K562 (cell line): Measurements from ENCODE around the gene IL15RA. TPM values are rescaled to one million over a fixed set of nuclear protein-coding genes. Genes with fewer than 3 reads are reported as not detected.
A peak's percentile ranks its signal among the peaks of the same experiment; 100 is the strongest.

Experiments
- ATAC-seq: fragments of 200-7000 bp; cut with Tn5 transposase; 3 replicates; pipeline ENCODE4 v1.9.1; 2020; ENCODE audit warnings: moderate library complexity
- BruUV-seq: library from RNA; stranded (reverse); fragments of 400-500 nt; replicated peaks from 2 replicates; lab custom pipeline; 2021; lab: Mats Ljungman, UMichigan
- CTCF ChIA-PET: fragments of 300-600 bp; formaldehyde crosslinking; extraction: SDS; loops from one replicate; lab custom pipeline; 2021; ENCODE audit warnings: low intra/inter-chr PET ratio; lab: Yijun Ruan, JAX
- POLR2A ChIA-PET: fragments of 300-600, 350-650 bp; sonication (Branson Sonifier 250); formaldehyde crosslinking; extraction: SDS; loops from one replicate; lab custom pipeline; 2021; ENCODE audit warnings: antibody characterized with exemption, inconsistent platforms; lab: Yijun Ruan, JAX
- DNase-seq, 4 experiments: peaks; one replicate each; pipeline versions ENCODE4 v3.0.0 to v3.0.0-alpha.2; 2011 to 2018; ENCODE audit warnings: low spot score in 3 of 4, mixed read lengths in 3 of 4; ENCODE audit errors: extremely low read depth in 1 of 4
- FAIRE-seq: peaks from 2 replicates; lab custom pipeline; 2011; peaks lifted over from hg19 to GRCh38; lab: Jason Lieb, UNC
- H2AFZ ChIP-seq: 2 replicates; pipeline ENCODE4 v1.6.0; 2011; ENCODE audit warnings: low read depth, low read length, control low read depth, inconsistent platforms
- H3K27ac ChIP-seq: fragments of 200-600 bp; 3 replicates; pipeline ENCODE4 v1.8.0; 2011; ENCODE audit warnings: low read depth, mild to moderate bottlenecking, control low read depth, inconsistent platforms, low read length, moderate library complexity, mixed read lengths; ENCODE audit errors: extremely low read depth
- H3K27me3 ChIP-seq, 2 experiments: fragments of 300-600 bp in 1 of 2; 2 replicates in 1 of 2; 3 replicates in 1 of 2; pipeline versions ENCODE4 v1.6.0 to v1.8.0; 2011; ENCODE audit warnings: inconsistent platforms in 2 of 2, low read length in 2 of 2, mild to moderate bottlenecking in 1 of 2, mixed read lengths in 1 of 2, moderate library complexity in 1 of 2; ENCODE audit not compliant: control insufficient read depth in 2 of 2, insufficient read depth in 2 of 2
- H3K36me3 ChIP-seq: fragments of 300-600 bp; 3 replicates; pipeline ENCODE4 v1.8.0; 2011; ENCODE audit warnings: mild to moderate bottlenecking, low read length, inconsistent platforms; ENCODE audit not compliant: control insufficient read depth, insufficient read depth
- H3K4me1 ChIP-seq, 2 experiments: fragments of 200-600 bp in 1 of 2; replicated peaks in 1 of 2; 2 replicates in 1 of 2; 3 replicates in 1 of 2; pipeline versions ENCODE4 v1.5.1 to v1.8.0; 2011; ENCODE audit warnings: inconsistent platforms in 2 of 2, low read length in 2 of 2, mild to moderate bottlenecking in 1 of 2, mixed read lengths in 1 of 2, moderate library complexity in 1 of 2; ENCODE audit not compliant: control insufficient read depth in 2 of 2, insufficient read depth in 2 of 2
- H3K4me2 ChIP-seq: 2 replicates; pipeline ENCODE4 v1.6.1; 2011; ENCODE audit warnings: low read length, control low read depth, inconsistent platforms, mixed read lengths; ENCODE audit not compliant: insufficient read depth
- H3K4me3 ChIP-seq: fragments of 200-600 bp; sonication (generic), shearing (Covaris generic); 2 replicates; pipeline ENCODE4 v1.5.1; 2016; ENCODE audit warnings: control low read depth, inconsistent platforms
- H3K79me2 ChIP-seq: fragments of 200-600 bp; 3 replicates; pipeline ENCODE4 v1.8.0; 2011; ENCODE audit warnings: low read length, inconsistent platforms; ENCODE audit not compliant: control insufficient read depth, insufficient read depth
- H3K9ac ChIP-seq, 2 experiments: 2 replicates each; pipeline versions ENCODE4 v1.6.0 to v1.6.1; 2011; ENCODE audit warnings: low read depth in 2 of 2, low read length in 2 of 2, control low read depth in 1 of 2, inconsistent platforms in 1 of 2, mild to moderate bottlenecking in 1 of 2, mixed read lengths in 1 of 2; ENCODE audit not compliant: insufficient read depth in 1 of 2
- H3K9me1 ChIP-seq: one replicate; pipeline ENCODE4 v1.6.0; 2011; ENCODE audit warnings: inconsistent platforms, mild to moderate bottlenecking, low read length, moderate library complexity; ENCODE audit not compliant: control insufficient read depth, insufficient read depth
- H3K9me3 ChIP-seq: replicated peaks from 2 replicates; pipeline ENCODE4 v1.5.1; 2011; ENCODE audit warnings: low read depth, low read length, inconsistent platforms; ENCODE audit not compliant: control insufficient read depth, insufficient read depth
- H4K20me1 ChIP-seq: replicated peaks from 2 replicates; pipeline ENCODE4 v1.6.1; 2011; ENCODE audit warnings: low read length, inconsistent platforms, mixed read lengths; ENCODE audit not compliant: control insufficient read depth, insufficient read depth
- ARID1B ChIP-seq: fragments of 450-650 bp; IDR thresholded peaks from 2 replicates; pipeline ENCODE4 v1.6.1; 2016; ENCODE audit warnings: antibody characterized with exemption, mild to moderate bottlenecking, inconsistent platforms
- ETV6 ChIP-seq, 3 experiments: fragments of 150-350 bp in 1 of 3; sonication (generic) in 1 of 3; formaldehyde crosslinking in 1 of 3; IDR thresholded peaks; 2 replicates each; pipeline versions ENCODE4 v1.6.1 to v1.8.0; 2014 to 2022; ENCODE audit warnings: borderline replicate concordance in 2 of 3, low read depth in 2 of 3, antibody characterized with exemption in 1 of 3, low read length in 1 of 3, mild to moderate bottlenecking in 1 of 3, missing genetic modification reagents in 1 of 3
- FOSL1 ChIP-seq: fragments of 200-800 bp; sonication (Bioruptor generic); conservative IDR thresholded peaks from 2 replicates; pipeline ENCODE4 v1.6.1; 2016; ENCODE audit warnings: missing genetic modification characterization, missing compliant biosample characterization
- GTF2F1 ChIP-seq: IDR thresholded peaks from 2 replicates; pipeline ENCODE4 v1.6.1; 2011; ENCODE audit warnings: low read depth, low read length, improper control_type of control experiment
- ILF3 ChIP-seq: fragments of 450-650 bp; IDR thresholded peaks from 2 replicates; pipeline ENCODE4 v1.6.1; 2018; ENCODE audit warnings: antibody characterized with exemption, mild to moderate bottlenecking, moderate library complexity, borderline replicate concordance
- LARP7 ChIP-seq: fragments of 450-650 bp; IDR thresholded peaks from 2 replicates; pipeline ENCODE4 v1.6.1; 2016
- MECOM ChIP-seq: fragments of 250-450 bp; sonication (Bioruptor Pico); IDR thresholded peaks from 2 replicates; pipeline ENCODE4 v1.8.0; 2022; ENCODE audit warnings: inconsistent platforms
- NCOA1 ChIP-seq: fragments of 450-650 bp; IDR thresholded peaks from 2 replicates; pipeline ENCODE4 v1.6.1; 2016; ENCODE audit warnings: low read depth
- NRF1 ChIP-seq, 2 experiments: fragments of 450-650 bp; IDR thresholded peaks in 1 of 2; conservative IDR thresholded peaks in 1 of 2; 2 replicates each; pipeline ENCODE4 v1.6.1; 2014; ENCODE audit warnings: mild to moderate bottlenecking in 2 of 2
- POLR3G ChIP-seq: IDR thresholded peaks from 2 replicates; pipeline ENCODE4 v1.6.1; 2011; ENCODE audit not compliant: insufficient read length, insufficient replicate concordance; ENCODE audit errors: extremely low read depth
- SREBF1 ChIP-seq: fragments of 150-350 bp; IDR thresholded peaks from 2 replicates; pipeline ENCODE4 v1.6.1; 2014; ENCODE audit warnings: antibody characterized with exemption, low read depth, low read length, borderline replicate concordance
- TRIM28 ChIP-seq: fragments of 450-650 bp; IDR thresholded peaks from 2 replicates; pipeline ENCODE4 v1.6.1; 2017
- ZNF23 ChIP-seq: fragments of 250-450 bp; sonication (Bioruptor Pico); IDR thresholded peaks from 2 replicates; pipeline ENCODE4 v1.4.0; 2020; ENCODE audit warnings: mild to moderate bottlenecking
- ZNF24 ChIP-seq: fragments of 450-650 bp; IDR thresholded peaks from 2 replicates; pipeline ENCODE4 v1.6.1; 2016
- ZNF609 ChIP-seq: sonication (generic); formaldehyde crosslinking; IDR thresholded peaks from 2 replicates; pipeline ENCODE4 v1.8.1; 2023; ENCODE audit warnings: missing genetic modification reagents, mild to moderate bottlenecking, borderline replicate concordance
- WGBS: fragments of 100-300 bp; shearing (Covaris generic); methylation state at CpG from one replicate; pipeline ENCODE4 v1.1.6; 2016; ENCODE audit warnings: low coverage, mixed read lengths; ENCODE audit not compliant: insufficient coverage; ENCODE audit errors: missing lambda C conversion rate; 5-methylcytosine and 5-hydroxymethylcytosine counted together
- in situ Hi-C: fragments of 300-500 bp; cut with MboI; formaldehyde crosslinking; loops from 4 replicates; pipeline ENCODE4 v1.15.0; 2018; ENCODE audit warnings: inconsistent platforms, mixed read lengths
- intact Hi-C: fragments of 100-400 bp; cut with micrococcal nuclease; formaldehyde crosslinking; loops from 2 replicates; pipeline ENCODE4 v1.14.2; 2022
- polyA plus RNA-seq, 8 experiments: library from polyadenylated mRNA; depleted of rRNA in 4 of 8; stranded (reverse) in 5 of 8; unstranded in 3 of 8; fragments of >200 nt; fragmentation: Nextera tagmentation in 2 of 8; fragmentation: Illumina TruSeq in 1 of 8; extraction: Ambion mirVana in 2 of 8; extraction: Trizol in 1 of 8; gene quantifications; 2 replicates each; pipeline versions ENCODE4 v1.2.1 to v1.2.3, GENCODE V29; 2011 to 2014; ENCODE audit warnings: inconsistent platforms in 1 of 8, missing spikeins in 1 of 8
- total RNA-seq, 7 experiments: library from RNA; depleted of rRNA in 6 of 7; stranded (reverse); fragments of >200 nt in 6 of 7; fragmentation: Illumina TruSeq in 2 of 7; extraction: Trizol in 2 of 7; gene quantifications; 2 replicates each; pipeline versions ENCODE4 v1.2.1 to v1.2.3, GENCODE V29; 2011 to 2021; ENCODE audit warnings: low replicate concordance in 1 of 7
- TF ChIP-seq, protein P1 (sequence below): IDR thresholded peaks from 2 replicates; pipeline ENCODE4 v1.6.1; 2011; ENCODE audit warnings: borderline replicate concordance, low read depth, mild to moderate bottlenecking, moderate library complexity, low read length; ENCODE audit not compliant: insufficient read depth, poor library complexity, severe bottlenecking

Gene IL15RA
- total and polyA plus RNA-seq, 9 of the 15 experiments (the other 6 are each of a cell fraction or from before 2014, with no cell fraction given): 1.2 to 11.7 (median 8.0) TPM

DNA sequence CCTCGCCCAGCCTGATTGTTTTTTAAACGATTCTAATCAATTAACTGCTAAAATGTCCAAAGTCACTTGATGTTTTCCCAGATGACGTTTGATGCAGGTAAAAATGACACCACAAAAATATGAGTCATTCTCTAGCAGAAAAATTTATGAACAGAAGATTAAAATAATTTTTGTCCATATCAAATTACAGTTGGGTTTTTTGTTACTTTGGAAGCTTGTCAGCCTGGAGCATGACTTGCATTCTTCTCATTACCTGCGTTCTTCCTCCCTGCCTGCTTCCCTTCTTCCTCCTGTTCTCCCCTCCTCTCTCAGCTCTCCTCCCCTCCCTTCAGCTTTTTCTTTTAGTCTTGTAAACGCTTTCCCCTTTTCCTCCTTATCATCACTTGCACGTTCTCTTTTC lies 18.7 kb downstream of the IL15RA start (continued):
- TF ChIP-seq LARP7: 0 out of 2 replicates have a peak, but pooled peaks have one; percentile 15
- no peak for TF ChIP-seq ZNF609 (CRISPR knock-in tag)
- peak; percentile 27; the same call in 1 of the 2 replicates for TF ChIP-seq ARID1B

GRCh38 chr10:5958077-5958476 lies 19.3 kb downstream of the IL15RA start:
- H3K4me3 ChIP-seq: no peak overlapping the region
- H3K27me3 ChIP-seq: no peaks in the 10 kb centered on the region
- H2AFZ ChIP-seq: no peak overlapping the region
- peaks cover 6 to 19% of the 10 kb centered on the region in 2 experiments; a peak in 4 of 5 replicates for H3K4me1 ChIP-seq
- no peak overlapping the region for H3K27ac ChIP-seq
- peaks cover 17% of the 10 kb centered on the region; the same call in 2 of the 3 replicates for H3K36me3 ChIP-seq
- H3K9me1 ChIP-seq: peaks cover 10% of the 10 kb centered on the region
- no TSS peak for BruUV-seq
- in situ Hi-C loops: no loop called here
- FAIRE-seq (no peak), DNase-seq (no peak), ATAC-seq (no peak)
- WGBS: 49% methylated on average over 2 of the region's 2 CpGs
- H4K20me1 ChIP-seq: no peaks in the 10 kb centered on the region
- no peak overlapping the region for H3K4me2 ChIP-seq
- POLR2A ChIA-PET: interaction anchor here (1.2 kb wide), 1 partner anchor 70 kb away, joined by 3 read pairs; no protein-coding TSS in a partner anchor
- H3K9me3 ChIP-seq: no peaks in the 10 kb centered on the region
- CTCF ChIA-PET: no interaction called here
- H3K79me2 ChIP-seq: no peaks in the 10 kb centered on the region
- intact Hi-C loops: no loop called here
- no peak overlapping the region for H3K9ac ChIP-seq
- no peak for TF ChIP-seq ZNF24
- no peak for TF ChIP-seq NRF1 (conservative IDR thresholded peaks at IDR 0.05 in 1 of 2, IDR thresholded peaks at IDR 0.05 in 1 of 2)
- TF ChIP-seq NCOA1: no peak
- no peak for TF ChIP-seq POLR3G
- no peak for TF ChIP-seq ILF3
- no peak for TF ChIP-seq MECOM (CRISPR knock-in tag)
- TF ChIP-seq SREBF1: no peak
- TF ChIP-seq TRIM28: no peak
- TF ChIP-seq GTF2F1: no peak
- TF ChIP-seq ETV6 (IDR thresholded peaks at IDR 0.05; ENCODE audit: borderline replicate concordance in 1 of 2, low read depth in 2 of 2, low read length in 1 of 2): no peak
- no peak for TF ChIP-seq ETV6 (CRISPR knock-in tag; IDR thresholded peaks at IDR 0.05; ENCODE audit: borderline replicate concordance)
- TF ChIP-seq ZNF23 (CRISPR knock-in tag): no peak
- TF ChIP-seq, protein P1, sequence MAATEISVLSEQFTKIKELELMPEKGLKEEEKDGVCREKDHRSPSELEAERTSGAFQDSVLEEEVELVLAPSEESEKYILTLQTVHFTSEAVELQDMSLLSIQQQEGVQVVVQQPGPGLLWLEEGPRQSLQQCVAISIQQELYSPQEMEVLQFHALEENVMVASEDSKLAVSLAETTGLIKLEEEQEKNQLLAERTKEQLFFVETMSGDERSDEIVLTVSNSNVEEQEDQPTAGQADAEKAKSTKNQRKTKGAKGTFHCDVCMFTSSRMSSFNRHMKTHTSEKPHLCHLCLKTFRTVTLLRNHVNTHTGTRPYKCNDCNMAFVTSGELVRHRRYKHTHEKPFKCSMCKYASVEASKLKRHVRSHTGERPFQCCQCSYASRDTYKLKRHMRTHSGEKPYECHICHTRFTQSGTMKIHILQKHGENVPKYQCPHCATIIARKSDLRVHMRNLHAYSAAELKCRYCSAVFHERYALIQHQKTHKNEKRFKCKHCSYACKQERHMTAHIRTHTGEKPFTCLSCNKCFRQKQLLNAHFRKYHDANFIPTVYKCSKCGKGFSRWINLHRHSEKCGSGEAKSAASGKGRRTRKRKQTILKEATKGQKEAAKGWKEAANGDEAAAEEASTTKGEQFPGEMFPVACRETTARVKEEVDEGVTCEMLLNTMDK: no peak
- no peak for TF ChIP-seq FOSL1 (tag)
